Forelimb muscle (tissue), 1 donor: Measurements from ENCODE around the gene ERGIC3. TPM values are rescaled to one million over a fixed set of nuclear protein-coding genes. Genes with fewer than 3 reads are reported as not detected.
A peak's percentile ranks its signal among the peaks of the same experiment; 100 is the strongest.

ENCODE experiments used
- DNase-seq: peaks from one replicate; pipeline ENCODE4 v3.0.0-alpha.2; 2013; ENCODE audit warnings: low read depth
- polyA plus RNA-seq: library from polyadenylated mRNA; unstranded; fragments of 120-200 nt; gene quantifications from one replicate; pipeline ENCODE4 v1.2.1, GENCODE V29; 2013; ENCODE audit not compliant: insufficient read length

The ERGIC3 gene
- polyA plus RNA-seq: 213 TPM

GRCh38 chr20:35541783-35542662 lies at the start of gene ERGIC3:
Gene ERGIC3, plus strand, starts transcription at chr20:35542078. Its CDS starts 20 bp downstream, at chr20:35542098.
- peak; percentile 72 for DNase-seq

- DNase-seq: no peak
Measured at GRCh38 chr20:35492352-35492751, 49.5 kb upstream of the ERGIC3 start.

GRCh38 chr20:35496481-35496880 lies 45.4 kb upstream of the ERGIC3 start:
- DNase-seq: no peak

- no peak for DNase-seq
Measured at GRCh38 chr20:35497320-35497719, 44.6 kb upstream of the ERGIC3 start.

- peak; percentile 83 for DNase-seq
Measured at GRCh38 chr20:35497780-35498189, 44.1 kb upstream of the ERGIC3 start.

- DNase-seq: no peak
Measured at GRCh38 chr20:35499271-35499670, 42.6 kb upstream of the ERGIC3 start.

GRCh38 chr20:35502352-35502751 lies 39.5 kb upstream of the ERGIC3 start:
- no peak for DNase-seq

GRCh38 chr20:35503281-35503680 lies 38.6 kb upstream of the ERGIC3 start:
- no peak for DNase-seq

GRCh38 chr20:35503841-35504561 lies 37.9 kb upstream of the ERGIC3 start:
- DNase-seq: no peak

GRCh38 chr20:35504751-35505150 lies 37.1 kb upstream of the ERGIC3 start:
- DNase-seq: no peak

- DNase-seq: no peak
Measured at GRCh38 chr20:35506179-35506578, 35.7 kb upstream of the ERGIC3 start.

GRCh38 chr20:35506872-35507638 lies 34.8 kb upstream of the ERGIC3 start:
- DNase-seq: no peak

GRCh38 chr20:35508493-35509218 lies 33.2 kb upstream of the ERGIC3 start:
- DNase-seq: no peak

GRCh38 chr20:35510951-35511735 lies 30.7 kb upstream of the ERGIC3 start:
- no peak for DNase-seq

GRCh38 chr20:35511814-35512420 lies 30.0 kb upstream of the ERGIC3 start:
- DNase-seq: no peak

- no peak for DNase-seq
Measured at GRCh38 chr20:35514371-35514932, 27.4 kb upstream of the ERGIC3 start.

- no peak for DNase-seq
Measured at GRCh38 chr20:35515341-35515740, 26.5 kb upstream of the ERGIC3 start.

- no peak for DNase-seq
Measured at GRCh38 chr20:35515949-35516645, 25.8 kb upstream of the ERGIC3 start.

- DNase-seq: no peak
Measured at GRCh38 chr20:35517125-35517524, 24.8 kb upstream of the ERGIC3 start.
